ENCODE data around the gene PRSS23. TPM values are rescaled to one million over a fixed set of nuclear protein-coding genes. Genes with fewer than 3 reads are reported as not detected.

Gene PRSS23, protein sequence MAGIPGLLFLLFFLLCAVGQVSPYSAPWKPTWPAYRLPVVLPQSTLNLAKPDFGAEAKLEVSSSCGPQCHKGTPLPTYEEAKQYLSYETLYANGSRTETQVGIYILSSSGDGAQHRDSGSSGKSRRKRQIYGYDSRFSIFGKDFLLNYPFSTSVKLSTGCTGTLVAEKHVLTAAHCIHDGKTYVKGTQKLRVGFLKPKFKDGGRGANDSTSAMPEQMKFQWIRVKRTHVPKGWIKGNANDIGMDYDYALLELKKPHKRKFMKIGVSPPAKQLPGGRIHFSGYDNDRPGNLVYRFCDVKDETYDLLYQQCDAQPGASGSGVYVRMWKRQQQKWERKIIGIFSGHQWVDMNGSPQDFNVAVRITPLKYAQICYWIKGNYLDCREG
- 197 and 488 TPM in 2 replicates for total RNA-seq

DNA sequence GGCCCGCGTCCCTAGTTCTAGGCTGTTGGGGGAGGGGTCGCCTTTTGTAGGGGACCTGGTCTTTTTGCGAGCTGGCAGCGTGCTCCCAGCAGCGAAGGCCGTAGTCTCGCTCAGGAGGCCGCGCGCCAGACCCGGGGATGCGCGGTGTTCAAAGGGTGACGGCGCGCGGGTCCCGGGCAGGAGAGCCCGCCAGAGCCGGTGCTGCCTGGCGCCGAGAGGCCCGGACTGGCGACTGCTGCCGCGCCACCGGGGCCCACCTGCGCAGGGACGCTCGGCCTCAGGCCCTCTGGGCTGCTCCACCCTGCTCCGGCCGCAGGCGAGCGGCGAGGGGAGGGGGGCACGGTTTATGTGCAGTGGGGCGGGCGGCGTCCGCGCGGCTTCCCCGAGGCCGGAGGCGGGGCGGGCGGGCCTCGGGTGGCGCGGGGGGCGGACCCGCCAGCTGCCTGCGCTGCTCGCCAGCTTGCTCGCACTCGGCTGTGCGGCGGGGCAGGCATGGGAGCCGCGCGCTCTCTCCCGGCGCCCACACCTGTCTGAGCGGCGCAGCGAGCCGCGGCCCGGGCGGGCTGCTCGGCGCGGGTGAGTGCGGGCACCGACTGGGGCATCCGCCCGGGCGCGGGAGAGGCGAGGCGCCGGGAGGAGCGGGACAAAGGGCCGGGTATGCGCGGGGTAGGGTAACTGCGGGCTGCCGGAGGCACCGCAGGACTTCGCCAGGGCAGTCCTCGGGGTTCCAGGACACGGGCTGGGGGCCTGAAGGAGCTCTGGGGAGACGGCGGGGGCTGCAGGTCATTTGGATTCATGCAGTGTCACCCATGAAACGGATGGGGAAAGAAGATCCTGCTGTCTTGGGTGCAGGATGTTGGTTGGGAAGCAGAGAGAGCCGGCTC, at the start of gene PRSS23:
Gene PRSS23 (plus strand): TSS at position 467 of the 884 bp plus-strand sequence. CDS start 7,102 bp downstream, outside the sequence.

Other genes starting within 250 kb of the PRSS23 start
- gene ME3, start 127.9 kb upstream of the PRSS23 start, total RNA-seq = 44.9 and 80.1 TPM in 2 replicates
- 37.4 and 45.2 TPM in 2 replicates for gene FZD4, start 154.9 kb downstream of the PRSS23 start, total RNA-seq
- 46.3 and 108 TPM in 2 replicates for gene TMEM135, start 237.4 kb downstream of the PRSS23 start, total RNA-seq